ENCODE measurements around the gene CSPG5.

The CSPG5 gene

GRCh38 chr3:47540281-47540680, 38.4 kb downstream of the CSPG5 start:
- ATAC-seq (no peak), DNase-seq (no peak)

DNA sequence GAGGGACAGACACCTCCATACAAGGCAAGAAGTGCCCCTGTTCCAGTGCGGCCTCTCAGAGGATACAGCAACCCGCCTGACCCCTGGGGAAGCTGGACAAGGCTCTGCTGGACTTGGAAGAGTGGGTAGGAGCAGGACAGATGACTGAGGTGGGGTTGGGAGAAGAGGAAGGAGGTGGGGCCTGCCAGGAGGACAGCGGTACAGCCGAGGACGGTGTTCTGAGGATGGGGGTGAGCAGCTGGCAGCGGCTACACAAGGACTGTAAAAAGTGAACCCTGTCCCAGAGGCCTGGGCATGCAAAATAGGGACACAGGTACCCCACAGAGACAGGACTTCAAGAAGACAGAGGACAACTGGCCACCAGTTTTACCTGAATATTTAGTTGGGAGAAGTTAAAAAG, 41.7 kb downstream of the CSPG5 start:
- no peak for ATAC-seq

DNA sequence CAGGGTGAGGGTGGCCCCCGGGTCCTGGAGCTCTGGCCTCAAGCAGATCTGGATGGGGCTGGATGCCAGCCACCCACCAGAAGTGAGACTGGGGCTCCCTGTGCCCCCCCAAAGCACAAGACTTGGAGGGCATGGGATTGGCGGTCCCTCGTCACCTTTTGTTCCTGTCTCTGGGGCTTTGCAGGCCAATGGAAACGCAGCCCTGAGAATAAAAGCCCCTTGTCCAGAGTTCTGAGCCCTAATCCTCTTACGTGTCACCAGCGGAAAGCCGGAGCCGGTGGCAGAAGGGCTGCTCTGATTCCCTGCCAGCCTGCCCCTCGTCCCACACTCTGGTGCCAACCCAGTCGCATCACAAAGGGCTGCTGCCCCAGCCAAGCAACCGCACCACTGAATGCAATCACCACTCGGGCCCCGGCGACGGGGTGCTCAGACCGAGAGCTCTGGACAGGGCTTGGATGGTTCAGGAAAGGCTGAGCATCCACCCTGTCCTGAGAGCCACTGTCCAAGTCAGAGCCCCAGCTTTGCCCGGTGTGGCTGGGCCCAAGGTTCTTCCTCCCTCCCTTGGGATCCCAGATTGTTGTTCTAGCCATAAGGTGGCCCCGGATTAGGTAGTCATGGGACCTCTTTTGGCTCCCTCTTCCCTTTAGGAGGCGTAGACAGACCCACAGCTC, 42.3 kb downstream of the CSPG5 start:
- no peak for DNase-seq
- no peak for ATAC-seq

More for the DNA sequence above, 41.7 kb downstream of the CSPG5 start:
- no peak for DNase-seq

- ATAC-seq: no peak
- DNase-seq: no peak
Measured at GRCh38 chr3:47533996-47534454, 44.6 kb downstream of the CSPG5 start.

GRCh38 chr3:47533481-47533880, 45.2 kb downstream of the CSPG5 start:
- ATAC-seq: no peak
- no peak for DNase-seq

GRCh38 chr3:47527952-47528725, 50.5 kb downstream of the CSPG5 start:
- ATAC-seq: no peak
- no peak for DNase-seq

GRCh38 chr3:47525617-47526016, 53.0 kb downstream of the CSPG5 start:
- DNase-seq: no peak
- no peak for ATAC-seq

DNA sequence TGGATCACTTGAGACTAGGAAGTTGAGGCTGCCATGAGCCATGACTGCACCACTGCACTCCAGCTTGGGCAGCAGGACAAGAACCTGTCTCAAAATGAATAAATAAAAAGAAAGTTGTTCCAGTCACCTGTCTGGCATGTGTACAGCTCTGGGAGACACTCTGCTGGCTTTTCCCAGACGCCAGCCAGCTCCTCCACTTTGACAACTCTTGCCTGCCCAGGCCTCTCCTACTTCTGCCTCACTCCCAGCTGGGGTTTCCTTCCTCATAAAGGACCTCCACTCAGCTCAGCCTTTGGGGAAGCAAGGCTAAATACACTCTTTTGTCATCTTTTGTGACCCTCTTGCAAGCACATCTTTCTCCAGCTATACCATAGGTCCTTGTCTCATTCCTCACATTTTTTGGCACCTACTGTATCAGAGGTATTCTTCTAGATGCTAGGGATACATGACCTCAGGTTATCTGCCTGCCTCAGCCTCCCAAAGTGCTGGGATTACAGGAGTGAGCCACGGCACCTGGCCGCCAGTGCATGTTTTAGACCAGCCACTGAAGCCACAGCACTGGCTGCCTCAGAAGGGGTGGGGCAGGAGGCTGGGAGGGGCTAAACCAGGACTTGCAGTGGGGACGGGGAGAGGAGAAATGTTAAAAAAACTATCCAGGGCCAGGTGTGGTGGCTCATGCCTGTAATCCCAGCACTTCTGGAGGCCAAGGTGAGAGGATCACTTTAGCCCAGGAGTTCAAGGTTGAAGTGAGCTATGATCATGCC, 55.2 kb downstream of the CSPG5 start:
- DNase-seq (no peak), ATAC-seq (no peak)

GRCh38 chr3:47522082-47522987, 56.3 kb downstream of the CSPG5 start:
- peak; percentile 83 for DNase-seq
- ATAC-seq: peak; percentile 93

- DNase-seq (no peak), ATAC-seq (no peak)
Measured at GRCh38 chr3:47520756-47521155, 57.9 kb downstream of the CSPG5 start.

DNA sequence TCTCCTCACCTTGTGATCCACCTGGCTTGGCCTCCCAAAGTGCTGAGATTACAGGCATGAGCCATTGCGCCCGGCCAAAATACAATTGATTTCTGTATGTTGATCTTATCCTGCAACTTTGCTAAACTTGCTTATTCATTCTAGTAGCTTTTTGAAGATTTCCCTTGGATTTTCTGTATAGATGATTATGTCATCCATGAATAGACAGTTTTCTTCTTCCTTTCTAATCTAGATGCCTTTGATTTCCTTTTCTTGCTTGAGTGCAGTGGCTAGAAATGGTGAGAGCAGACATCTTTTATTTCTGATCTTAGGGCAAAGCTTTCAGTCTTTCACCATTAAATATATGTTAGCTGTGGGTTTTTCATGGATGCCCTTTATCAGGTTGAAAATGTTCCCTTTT, 60.7 kb downstream of the CSPG5 start:
- no peak for DNase-seq
- ATAC-seq: no peak

GRCh38 chr3:47515864-47516319, 62.8 kb downstream of the CSPG5 start:
- no peak for ATAC-seq
- DNase-seq: no peak

- no peak for DNase-seq
- no peak for ATAC-seq
Measured at GRCh38 chr3:47515100-47515499, 63.6 kb downstream of the CSPG5 start.

DNA sequence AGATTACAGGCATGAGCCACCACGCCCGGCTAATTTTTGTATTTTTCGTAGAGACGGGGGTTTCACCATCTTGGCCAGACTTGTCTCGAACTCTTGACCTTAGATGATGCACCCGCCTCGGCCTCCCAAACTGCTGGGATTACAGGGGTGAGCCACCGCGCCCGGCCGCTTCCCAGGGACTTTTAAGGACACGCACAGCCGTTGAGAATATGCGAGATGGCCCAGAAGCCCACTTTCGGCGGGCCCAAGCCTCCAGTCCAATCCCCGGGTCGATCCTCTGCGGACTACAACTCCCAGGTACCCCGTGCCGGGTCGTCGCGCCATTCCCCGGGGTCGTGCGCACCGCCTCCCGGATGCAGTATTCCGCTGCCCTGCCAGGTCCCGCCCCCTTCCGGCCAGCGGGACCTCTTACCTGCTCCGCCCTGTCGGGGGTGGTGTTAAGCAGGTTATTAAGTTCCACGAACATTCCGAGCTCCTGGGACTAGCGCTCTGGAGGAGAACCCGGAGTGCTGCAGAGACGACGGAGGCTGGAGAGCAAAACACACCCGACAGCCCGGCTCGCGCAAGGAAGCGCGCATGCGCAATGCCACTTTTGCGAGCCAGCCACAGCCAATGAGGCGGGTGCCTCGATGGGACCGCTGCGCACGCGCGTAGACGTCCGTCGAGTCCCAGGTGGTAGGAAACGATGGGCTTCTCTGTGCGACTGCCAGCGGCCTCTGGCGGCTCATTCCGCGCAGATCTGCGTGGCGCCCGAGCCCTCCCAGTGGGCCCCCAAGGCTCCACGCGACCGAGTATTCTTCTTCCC, 65.3 kb downstream of the CSPG5 start, which contains the start of gene ELP6:
ELP6 (minus strand) TSS at position 588 of the 805 bp plus-strand sequence; CDS start at position 466, 122 bp downstream.
- ATAC-seq (peak; percentile 99), DNase-seq (peak; percentile 97)

GRCh38 chr3:47512416-47513124, 66.1 kb downstream of the CSPG5 start:
- ATAC-seq: no peak

More at GRCh38 chr3:47512416-47513124, 66.1 kb downstream of the CSPG5 start:
- DNase-seq: peak; percentile 33
